GM12874 (cell line): ENCODE results near the gene ITK.

Experiments
- CTCF ChIP-seq: IDR thresholded peaks from 2 replicates; pipeline ENCODE4 v1.5.1; 2011; ENCODE audit warnings: low read depth, mild to moderate bottlenecking, control low read depth, low read length, moderate library complexity; ENCODE audit not compliant: insufficient read depth

ITK gene

GRCh38 chr5:157301066-157301465 is 120.4 kb downstream of the ITK start:
- TF ChIP-seq CTCF, result no peak

- TF ChIP-seq CTCF, result no peak
Measured at GRCh38 chr5:157303023-157303422, 122.4 kb downstream of the ITK start.

GRCh38 chr5:157303667-157304327 is 123.2 kb downstream of the ITK start:
- peak; percentile 35; the same call in 1 of the 2 replicates for TF ChIP-seq CTCF
